Central memory CD4-positive, alpha-beta T cell (primary cell): ENCODE data around the gene PGS1.
"Not testable (repeated sequence)": the region's sequence is repeated elsewhere in the genome, so short reads cannot be mapped to it uniquely, and the experiment has no call there.

Source experiments
- DNase-seq: peaks from one replicate; pipeline ENCODE4 v3.0.0; 2022
- total RNA-seq, 3 experiments: gene quantifications; one replicate each; lab custom pipeline; 2026; lab: John Stamatoyannopoulos, UW

The PGS1 gene
- 37.8 to 74.9 (median 66.0) reads per million in 3 experiments for total RNA-seq

GRCh38 chr17:78378225-78379130, at the start of gene PGS1:
Gene PGS1 (plus strand): TSS chr17:78378649. CDS start chr17:78378666, 17 bp downstream.
- peak; percentile 81 for DNase-seq

- DNase-seq: no peak
These were observed 49.0 kb upstream of the PGS1 start for GRCh38 chr17:78329263-78330059.

- no peak for DNase-seq
These were observed 47.8 kb upstream of the PGS1 start for GRCh38 chr17:78330570-78331224.

GRCh38 chr17:78331355-78331754, 47.1 kb upstream of the PGS1 start:
- DNase-seq: not testable (repeated sequence)

GRCh38 chr17:78332991-78333390, 45.5 kb upstream of the PGS1 start:
- DNase-seq: no peak

- no peak for DNase-seq
These were observed 43.2 kb upstream of the PGS1 start for GRCh38 chr17:78335209-78335608.

- no peak for DNase-seq
These were observed 41.0 kb upstream of the PGS1 start for GRCh38 chr17:78337244-78338109.

GRCh38 chr17:78338486-78339259, 39.8 kb upstream of the PGS1 start:
- DNase-seq: peak; percentile 44

- no peak for DNase-seq
These were observed 38.1 kb upstream of the PGS1 start for GRCh38 chr17:78340183-78340955.

GRCh38 chr17:78341559-78342448, 36.6 kb upstream of the PGS1 start:
- DNase-seq: no peak

GRCh38 chr17:78342449-78343186, 35.8 kb upstream of the PGS1 start:
- DNase-seq: no peak

GRCh38 chr17:78343187-78343542, 35.3 kb upstream of the PGS1 start:
- DNase-seq: no peak

- DNase-seq: peak; percentile 89
These were observed 34.8 kb upstream of the PGS1 start for GRCh38 chr17:78343543-78344201.

GRCh38 chr17:78344666-78345065, 33.8 kb upstream of the PGS1 start:
- no peak for DNase-seq

- no peak for DNase-seq
These were observed 33.3 kb upstream of the PGS1 start for GRCh38 chr17:78345172-78345571.

GRCh38 chr17:78345791-78346494, 32.5 kb upstream of the PGS1 start:
- no peak for DNase-seq

GRCh38 chr17:78346605-78347250, 31.7 kb upstream of the PGS1 start:
- DNase-seq: no peak
